ENCODE results near the gene NPAS3. TPM values are rescaled to one million over a fixed set of nuclear protein-coding genes. Genes with fewer than 3 reads are reported as not detected.

Gene NPAS3
- total and polyA plus RNA-seq, 7 donors: 0.36 to 6.4 (median 4.6) TPM; not detected in 2

DNA sequence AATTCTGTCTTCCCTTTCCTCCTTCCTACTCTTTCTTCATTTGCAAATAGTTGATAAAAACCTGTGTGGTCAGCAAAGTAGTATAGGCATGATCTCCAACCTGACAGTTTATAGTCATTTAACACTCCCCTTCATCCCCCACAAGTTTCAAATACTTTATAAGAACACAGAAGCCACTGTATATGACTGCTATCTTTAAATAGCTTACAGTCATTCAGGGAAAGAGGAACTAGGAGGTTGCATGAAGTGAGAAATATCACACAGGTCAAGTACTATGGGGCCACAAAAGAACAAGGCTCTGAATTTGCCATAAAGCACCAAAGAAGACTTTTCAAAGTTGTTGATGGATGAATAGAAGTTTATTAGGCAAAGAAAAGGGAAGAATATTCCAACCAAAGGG, 431.3 kb downstream of the NPAS3 start:
- TF ChIP-seq, protein P1, sequence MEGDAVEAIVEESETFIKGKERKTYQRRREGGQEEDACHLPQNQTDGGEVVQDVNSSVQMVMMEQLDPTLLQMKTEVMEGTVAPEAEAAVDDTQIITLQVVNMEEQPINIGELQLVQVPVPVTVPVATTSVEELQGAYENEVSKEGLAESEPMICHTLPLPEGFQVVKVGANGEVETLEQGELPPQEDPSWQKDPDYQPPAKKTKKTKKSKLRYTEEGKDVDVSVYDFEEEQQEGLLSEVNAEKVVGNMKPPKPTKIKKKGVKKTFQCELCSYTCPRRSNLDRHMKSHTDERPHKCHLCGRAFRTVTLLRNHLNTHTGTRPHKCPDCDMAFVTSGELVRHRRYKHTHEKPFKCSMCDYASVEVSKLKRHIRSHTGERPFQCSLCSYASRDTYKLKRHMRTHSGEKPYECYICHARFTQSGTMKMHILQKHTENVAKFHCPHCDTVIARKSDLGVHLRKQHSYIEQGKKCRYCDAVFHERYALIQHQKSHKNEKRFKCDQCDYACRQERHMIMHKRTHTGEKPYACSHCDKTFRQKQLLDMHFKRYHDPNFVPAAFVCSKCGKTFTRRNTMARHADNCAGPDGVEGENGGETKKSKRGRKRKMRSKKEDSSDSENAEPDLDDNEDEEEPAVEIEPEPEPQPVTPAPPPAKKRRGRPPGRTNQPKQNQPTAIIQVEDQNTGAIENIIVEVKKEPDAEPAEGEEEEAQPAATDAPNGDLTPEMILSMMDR (IDR thresholded peaks at IDR 0.05): no peak
- no peak for TF ChIP-seq POLR2A (IDR thresholded peaks at IDR 0.05)
- TF ChIP-seq POLR2AphosphoS5 (IDR thresholded peaks at IDR 0.05): no peak
- no peak for TF ChIP-seq EP300 (IDR thresholded peaks at IDR 0.05)
- H3K27ac ChIP-seq: no peak overlapping the region
- H3K36me3 ChIP-seq: no peaks in the 10 kb centered on the region
- no peaks in the 10 kb centered on the region for H3K27me3 ChIP-seq
- H3K9me3 ChIP-seq: no peaks in the 10 kb centered on the region
- H3K4me3 ChIP-seq: no peak overlapping the region
- H3K4me1 ChIP-seq: no peaks in the 10 kb centered on the region
- intact Hi-C loops (cut with DNase I): no loop called here
- DNase-seq: no peak

DNA sequence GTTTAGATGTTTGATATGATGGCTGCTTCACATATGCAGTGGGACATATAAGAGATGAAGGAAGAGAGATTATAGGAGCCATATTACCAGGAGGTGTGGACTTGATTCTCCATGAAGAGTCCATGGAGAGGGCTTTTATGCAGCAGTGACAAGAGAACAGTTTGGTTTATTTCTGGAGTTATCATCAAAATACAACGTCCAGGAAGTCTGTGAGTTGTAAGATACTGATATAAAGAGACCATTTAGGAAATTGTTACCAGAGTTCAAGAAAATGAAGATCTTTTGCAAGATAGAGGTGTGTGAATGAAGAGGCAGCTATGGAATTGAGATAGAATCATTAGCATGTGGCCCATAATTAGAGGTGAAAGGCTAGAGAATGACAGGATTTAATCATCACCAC, 431.7 kb downstream of the NPAS3 start:
- Histone ChIP-seq H3K27me3 (no peaks in the 10 kb centered on the region), H3K36me3 (no peaks in the 10 kb centered on the region), H3K4me3 (no peak overlapping the region), H3K27ac (no peak overlapping the region), H3K9me3 (no peaks in the 10 kb centered on the region), H3K4me1 (no peaks in the 10 kb centered on the region)
- intact Hi-C loops (cut with DNase I): no loop called here
- TF ChIP-seq POLR2A (IDR thresholded peaks at IDR 0.05) (no peak), EP300 (IDR thresholded peaks at IDR 0.05) (no peak), POLR2AphosphoS5 (IDR thresholded peaks at IDR 0.05) (no peak)
- TF ChIP-seq, protein P1 (IDR thresholded peaks at IDR 0.05): no peak
- 54 to 73% methylated on average over 1 of the region's 1 CpG for WGBS, 2 donors
- DNase-seq: no peak

DNA sequence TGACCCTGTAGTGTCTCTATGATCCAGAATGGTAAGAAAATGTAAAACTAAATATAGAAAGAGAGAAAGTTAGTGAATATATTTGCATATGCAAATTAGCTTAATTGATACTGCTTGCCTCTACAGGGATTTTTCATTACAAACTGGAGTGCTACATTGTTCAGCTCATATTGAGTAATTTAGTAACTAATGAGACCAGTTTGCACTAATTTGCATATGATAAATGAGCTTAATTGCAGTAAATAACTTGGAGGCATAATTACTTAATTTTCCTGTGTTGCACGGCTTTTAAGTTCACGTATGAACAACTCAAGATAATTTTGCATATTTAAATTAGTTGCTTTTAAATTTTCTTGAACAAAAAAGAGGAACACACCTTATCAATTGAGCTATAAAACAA, 436.5 kb downstream of the NPAS3 start:
- Histone ChIP-seq H3K4me1 (no peaks in the 10 kb centered on the region), H3K27me3 (no peaks in the 10 kb centered on the region), H3K27ac (no peak overlapping the region), H3K36me3 (no peaks in the 10 kb centered on the region), H3K9me3 (no peaks in the 10 kb centered on the region), H3K4me3 (no peak overlapping the region)
- DNase-seq: no peak
- TF ChIP-seq POLR2AphosphoS5 (IDR thresholded peaks at IDR 0.05) (no peak), EP300 (IDR thresholded peaks at IDR 0.05) (no peak), POLR2A (IDR thresholded peaks at IDR 0.05) (no peak)
- TF ChIP-seq, protein P1 (IDR thresholded peaks at IDR 0.05): no peak
- WGBS, 2 donors: 90 to 92% methylated on average over 2 of the region's 2 CpGs
- intact Hi-C loops (cut with DNase I): no loop called here

- no peaks in the 10 kb centered on the region for H3K9me3 ChIP-seq
- H3K4me3 ChIP-seq: no peak overlapping the region
- intact Hi-C loops (cut with DNase I): no loop called here
- TF ChIP-seq, protein P1 (IDR thresholded peaks at IDR 0.05): no peak
- TF ChIP-seq EP300 (IDR thresholded peaks at IDR 0.05) (no peak), POLR2A (IDR thresholded peaks at IDR 0.05) (no peak)
- no peaks in the 10 kb centered on the region for H3K27me3 ChIP-seq
- no peak overlapping the region for H3K27ac ChIP-seq
- H3K36me3 ChIP-seq: no peaks in the 10 kb centered on the region
- no peaks in the 10 kb centered on the region for H3K4me1 ChIP-seq
- 92 to 94% methylated on average over 4 of the region's 4 CpGs for WGBS, 2 donors
- DNase-seq: no peak
These were observed 437.1 kb downstream of the NPAS3 start for GRCh38 chr14:33375786-33376185.

- H3K9me3 ChIP-seq: no peaks in the 10 kb centered on the region
- TF ChIP-seq, protein P1 (IDR thresholded peaks at IDR 0.05): no peak
- no peak for DNase-seq
- H3K4me1 ChIP-seq: no peaks in the 10 kb centered on the region
- H3K4me3 ChIP-seq: no peak overlapping the region
- intact Hi-C loops (cut with DNase I): no loop called here
- H3K36me3 ChIP-seq: no peaks in the 10 kb centered on the region
- no peaks in the 10 kb centered on the region for H3K27me3 ChIP-seq
- no peak overlapping the region for H3K27ac ChIP-seq
- 15 to 51% methylated on average over 3 of the region's 3 CpGs for WGBS, 2 donors
These were observed 437.8 kb downstream of the NPAS3 start for GRCh38 chr14:33376510-33376909.

Measured in sigmoid colon (tissue), 7 donors.